IPS-15b (cell line): Measurements from ENCODE around the gene SYNJ2.
"Not testable (repeated sequence)": the region's sequence is repeated elsewhere in the genome, so short reads cannot be mapped to it uniquely, and the experiment has no call there.

Experiments
- H3K27me3 ChIP-seq: one replicate; pipeline ENCODE4 v1.6.1; 2013; ENCODE audit warnings: low read length; ENCODE audit not compliant: control insufficient read depth, insufficient read depth
- H3K36me3 ChIP-seq: one replicate; pipeline ENCODE4 v1.6.1; 2013; ENCODE audit warnings: low read length; ENCODE audit not compliant: control insufficient read depth, insufficient read depth
- H3K4me1 ChIP-seq: one replicate; pipeline ENCODE4 v1.6.1; 2013; ENCODE audit warnings: mild to moderate bottlenecking, low read length; ENCODE audit not compliant: control insufficient read depth, insufficient read depth
- H3K4me3 ChIP-seq: one replicate; pipeline ENCODE4 v1.5.1; 2013; ENCODE audit warnings: low read depth, low read length
- H3K9ac ChIP-seq: one replicate; pipeline ENCODE4 v1.6.1; 2013; ENCODE audit warnings: low read depth, mild to moderate bottlenecking, low read length
- H3K9me3 ChIP-seq: one replicate; pipeline ENCODE4 v1.6.1; 2013; ENCODE audit warnings: mild to moderate bottlenecking, low read length; ENCODE audit not compliant: control insufficient read depth, insufficient read depth

SYNJ2 gene

GRCh38 chr6:157959451-157960227 lies 22.0 kb upstream of the SYNJ2 start:
- H3K9ac ChIP-seq: no peak overlapping the region
- H3K4me1 ChIP-seq: peaks cover 7% of the 10 kb centered on the region
- H3K27me3 ChIP-seq: no peaks in the 10 kb centered on the region
- H3K9me3 ChIP-seq: no peaks in the 10 kb centered on the region
- no peaks in the 10 kb centered on the region for H3K36me3 ChIP-seq
- H3K4me3 ChIP-seq: no peak overlapping the region

- Histone ChIP-seq H3K9ac (no peak overlapping the region), H3K4me1 (peaks cover 7% of the 10 kb centered on the region), H3K9me3 (no peaks in the 10 kb centered on the region), H3K4me3 (no peak overlapping the region), H3K27me3 (no peaks in the 10 kb centered on the region), H3K36me3 (no peaks in the 10 kb centered on the region)
Measured at GRCh38 chr6:157961153-157961831, 20.4 kb upstream of the SYNJ2 start.

GRCh38 chr6:157961832-157962575 lies 19.7 kb upstream of the SYNJ2 start:
- H3K4me3 ChIP-seq: no peak overlapping the region
- H3K27me3 ChIP-seq: no peaks in the 10 kb centered on the region
- no peaks in the 10 kb centered on the region for H3K36me3 ChIP-seq
- H3K4me1 ChIP-seq: peaks cover 7% of the 10 kb centered on the region
- no peak overlapping the region for H3K9ac ChIP-seq
- H3K9me3 ChIP-seq: no peaks in the 10 kb centered on the region

GRCh38 chr6:157962601-157963302 lies 18.9 kb upstream of the SYNJ2 start:
- H3K4me1 ChIP-seq: peaks cover 7% of the 10 kb centered on the region
- no peak overlapping the region for H3K4me3 ChIP-seq
- no peak overlapping the region for H3K9ac ChIP-seq
- no peaks in the 10 kb centered on the region for H3K36me3 ChIP-seq
- no peaks in the 10 kb centered on the region for H3K9me3 ChIP-seq
- H3K27me3 ChIP-seq: no peaks in the 10 kb centered on the region

- Histone ChIP-seq H3K9ac (no peak overlapping the region), H3K4me1 (peaks cover 7% of the 10 kb centered on the region), H3K27me3 (no peaks in the 10 kb centered on the region), H3K9me3 (no peaks in the 10 kb centered on the region), H3K4me3 (no peak overlapping the region), H3K36me3 (no peaks in the 10 kb centered on the region)
Measured at GRCh38 chr6:157964100-157964499, 17.6 kb upstream of the SYNJ2 start.

GRCh38 chr6:157965387-157965786 lies 16.3 kb upstream of the SYNJ2 start:
- no peaks in the 10 kb centered on the region for H3K36me3 ChIP-seq
- H3K4me1 ChIP-seq: peaks cover 7% of the 10 kb centered on the region
- no peaks in the 10 kb centered on the region for H3K9me3 ChIP-seq
- H3K9ac ChIP-seq: no peak overlapping the region
- H3K27me3 ChIP-seq: no peaks in the 10 kb centered on the region
- no peak overlapping the region for H3K4me3 ChIP-seq

- Histone ChIP-seq H3K4me1 (peaks cover 2% of the 10 kb centered on the region), H3K27me3 (no peaks in the 10 kb centered on the region), H3K9me3 (no peaks in the 10 kb centered on the region), H3K4me3 (no peak overlapping the region), H3K36me3 (no peaks in the 10 kb centered on the region), H3K9ac (no peak overlapping the region)
Measured at GRCh38 chr6:157966589-157966977, 15.1 kb upstream of the SYNJ2 start.

GRCh38 chr6:157967020-157967419 lies 14.6 kb upstream of the SYNJ2 start:
- Histone ChIP-seq H3K9me3 (no peaks in the 10 kb centered on the region), H3K36me3 (no peaks in the 10 kb centered on the region), H3K9ac (no peak overlapping the region), H3K27me3 (no peaks in the 10 kb centered on the region), H3K4me1 (no peaks in the 10 kb centered on the region), H3K4me3 (no peak overlapping the region)

GRCh38 chr6:157967486-157967885 lies 14.2 kb upstream of the SYNJ2 start:
- H3K4me3 ChIP-seq: no peak overlapping the region
- H3K36me3 ChIP-seq: no peaks in the 10 kb centered on the region
- H3K4me1 ChIP-seq: no peaks in the 10 kb centered on the region
- no peak overlapping the region for H3K9ac ChIP-seq
- H3K9me3 ChIP-seq: no peaks in the 10 kb centered on the region
- H3K27me3 ChIP-seq: no peaks in the 10 kb centered on the region

GRCh38 chr6:157972177-157972576 lies 9.5 kb upstream of the SYNJ2 start:
- not testable (repeated sequence) for H3K36me3 ChIP-seq, H3K9ac ChIP-seq, H3K27me3 ChIP-seq, H3K4me3 ChIP-seq, H3K9me3 ChIP-seq, H3K4me1 ChIP-seq

GRCh38 chr6:157974341-157974894 lies 7.2 kb upstream of the SYNJ2 start:
- Histone ChIP-seq H3K4me1 (no peaks in the 10 kb centered on the region), H3K4me3 (no peak overlapping the region), H3K36me3 (no peaks in the 10 kb centered on the region), H3K9me3 (no peaks in the 10 kb centered on the region), H3K27me3 (no peaks in the 10 kb centered on the region), H3K9ac (no peak overlapping the region)
